Mucosa of descending colon (tissue), 3 donors: ENCODE results near the gene COX6A1. TPM values are rescaled to one million over a fixed set of nuclear protein-coding genes. Genes with fewer than 3 reads are reported as not detected.

Source experiments
- ATAC-seq: fragments of 200-7000 bp; cut with Tn5 transposase; one replicate; pipeline ENCODE4 v1.9.1; 2020; ENCODE audit warnings: mild to moderate bottlenecking, moderate library complexity
- DNase-seq, 3 donors: peaks; one replicate each; pipeline ENCODE4 v3.0.0-alpha.2; 2020
- H3K36me3 ChIP-seq: fragments of 200-600 bp; one replicate; pipeline ENCODE4 v1.8.0; 2021; ENCODE audit warnings: low read depth, mild to moderate bottlenecking
- H3K4me1 ChIP-seq: fragments of 200-600 bp; one replicate; pipeline ENCODE4 v1.8.0; 2021; ENCODE audit warnings: low read depth, mild to moderate bottlenecking
- H3K4me3 ChIP-seq: fragments of 200-600 bp; one replicate; pipeline ENCODE4 v1.8.0; 2021; ENCODE audit warnings: mild to moderate bottlenecking
- H3K9me3 ChIP-seq: fragments of 200-600 bp; one replicate; pipeline ENCODE4 v1.8.0; 2021; ENCODE audit warnings: mild to moderate bottlenecking
- CTCF ChIP-seq: fragments of 200-600 bp; IDR thresholded peaks from one replicate; pipeline ENCODE4 v1.8.0; 2022; ENCODE audit warnings: antibody characterized with exemption, mild to moderate bottlenecking
- intact Hi-C, 2 donors: fragments of 100-400 bp; cut with DNase I in 1 of 2; cut with micrococcal nuclease in 1 of 2; formaldehyde crosslinking; loops; one replicate each; pipeline versions ENCODE4 v1.11.0 to v1.11.1; 2022; cut with DNase I, micrococcal nuclease
- total RNA-seq, 3 donors: library from RNA; stranded (reverse); fragmentation: NEBNext Ultra II Directional in 2 of 3; extraction: Animal tissue kit (Norgen Biotek cat#: 25700) in 2 of 3; gene quantifications; one replicate each; pipeline versions ENCODE4 v1.2.1 to v1.2.4, GENCODE V29; 2021 to 2023
- donor health status: DM: no; HTN: no; CAD: no; lungs with moderate emphysema.
- donor health status: DM: no; HTN: no; CAD: no.
- donor health status: DM: no; HTN: yes; CAD: no.

The COX6A1 gene
- total RNA-seq, 3 donors from 2014 or later: 509 to 899 (median 865) TPM

GRCh38 chr12:120469450-120470149, 31.7 kb downstream of the COX6A1 start, which contains the start of gene SRSF9:
TSS of gene SRSF9 (minus strand) at chr12:120469748. CDS start at chr12:120469609, 139 bp downstream.
- Histone ChIP-seq H3K36me3 (no peaks in the 10 kb centered on the region), H3K4me3 (peak within 1 kb of the TSS; percentile 85), H3K9me3 (no peaks in the 10 kb centered on the region), H3K4me1 (peaks cover 10% of the 10 kb centered on the region)
- DNase-seq (peak; percentile 95 to 97 (median 97)), ATAC-seq (peak; percentile 96)
- peak; percentile 96 for TF ChIP-seq CTCF
- intact Hi-C loops: no loop called here

DNA sequence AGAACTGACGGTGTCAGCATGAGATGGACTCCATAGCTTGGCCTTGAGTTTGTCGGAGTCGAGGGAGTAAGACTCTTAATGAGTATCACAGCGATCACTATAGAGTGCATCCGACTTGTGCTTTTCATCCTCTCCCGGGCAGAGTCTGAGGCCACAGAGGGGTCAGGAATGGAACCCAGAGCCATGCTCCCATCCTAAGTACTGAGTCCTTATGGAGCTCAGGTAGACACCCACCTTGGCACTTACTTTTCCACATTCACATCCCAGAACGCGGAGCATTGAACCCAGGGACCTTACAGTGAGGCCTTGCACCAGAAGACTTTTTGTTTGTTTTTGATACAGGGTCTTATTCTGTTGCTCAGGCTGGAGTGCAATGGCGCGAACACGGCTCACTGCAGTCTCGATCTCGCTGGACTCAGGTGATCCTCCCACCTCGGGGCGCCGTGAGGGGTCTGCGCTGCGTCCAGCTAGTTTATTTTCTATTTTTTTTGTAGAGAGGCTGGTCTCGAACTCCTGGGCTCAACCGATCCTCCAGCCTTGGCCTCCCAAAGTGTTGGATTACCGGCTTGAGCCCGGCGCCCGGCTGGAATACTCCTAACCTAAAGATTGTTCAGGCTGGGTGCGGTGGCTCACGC, 32.4 kb downstream of the COX6A1 start:
- Histone ChIP-seq H3K9me3 (no peaks in the 10 kb centered on the region), H3K4me1 (peaks cover 10% of the 10 kb centered on the region), H3K4me3 (peak overlapping the region; percentile 85), H3K36me3 (no peaks in the 10 kb centered on the region)
- peak; percentile 26 for ATAC-seq
- intact Hi-C loops: no loop called here
- peak in 1 of 3 donors; percentile 39 for DNase-seq
- no peak for TF ChIP-seq CTCF

- intact Hi-C loops: no loop called here
- no peak for ATAC-seq
Observed at GRCh38 chr12:120472521-120472920, 34.6 kb downstream of the COX6A1 start.

DNA sequence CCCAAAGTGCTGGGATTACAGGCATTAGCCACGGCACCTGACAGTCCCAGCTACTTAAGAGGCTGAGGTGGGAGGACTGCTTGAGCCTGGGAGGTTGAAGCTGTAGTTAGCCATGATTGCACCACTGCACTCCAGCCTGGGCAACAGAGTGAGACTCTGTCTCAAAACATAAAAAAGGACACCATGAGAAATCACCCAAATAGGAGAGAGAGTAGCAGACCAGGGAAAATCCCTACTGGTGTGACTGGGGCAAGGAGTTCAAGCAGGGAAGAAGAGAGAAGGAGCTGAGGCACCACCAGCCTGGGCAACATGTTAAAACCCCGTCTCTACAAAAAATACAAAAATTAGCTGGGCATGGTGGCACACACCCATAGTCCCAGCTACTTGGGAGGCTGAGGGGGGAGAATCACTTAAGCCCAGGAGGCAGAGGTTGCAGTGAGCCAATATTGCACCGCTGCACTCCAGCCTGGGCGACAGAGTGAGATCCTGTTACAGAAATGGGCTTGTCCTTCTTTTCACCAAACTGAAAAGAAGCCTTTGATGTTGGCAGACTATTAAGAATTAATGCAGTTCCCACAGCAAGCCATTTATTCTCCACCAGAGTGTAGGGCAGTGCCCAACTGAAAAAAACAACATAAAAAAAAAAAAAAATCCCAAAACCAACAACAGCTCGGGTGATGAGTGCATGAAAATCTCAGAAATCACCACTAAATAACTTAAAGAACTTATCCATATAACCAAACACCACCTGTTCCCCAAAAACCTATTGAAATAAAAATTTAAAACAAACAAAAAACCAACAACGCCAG, 36.1 kb downstream of the COX6A1 start:
- no peaks in the 10 kb centered on the region for H3K36me3 ChIP-seq
- no peaks in the 10 kb centered on the region for H3K4me1 ChIP-seq
- no peak for DNase-seq
- intact Hi-C loops: no loop called here
- no peak for ATAC-seq
- no peak for TF ChIP-seq CTCF
- no peaks in the 10 kb centered on the region for H3K9me3 ChIP-seq
- H3K4me3 ChIP-seq: no peak overlapping the region

More at GRCh38 chr12:120472521-120472920, 34.6 kb downstream of the COX6A1 start:
- Histone ChIP-seq H3K9me3 (no peaks in the 10 kb centered on the region), H3K4me3 (no peak overlapping the region), H3K36me3 (no peaks in the 10 kb centered on the region), H3K4me1 (peaks cover 3% of the 10 kb centered on the region)
- DNase-seq: no peak
- TF ChIP-seq CTCF: no peak

DNA sequence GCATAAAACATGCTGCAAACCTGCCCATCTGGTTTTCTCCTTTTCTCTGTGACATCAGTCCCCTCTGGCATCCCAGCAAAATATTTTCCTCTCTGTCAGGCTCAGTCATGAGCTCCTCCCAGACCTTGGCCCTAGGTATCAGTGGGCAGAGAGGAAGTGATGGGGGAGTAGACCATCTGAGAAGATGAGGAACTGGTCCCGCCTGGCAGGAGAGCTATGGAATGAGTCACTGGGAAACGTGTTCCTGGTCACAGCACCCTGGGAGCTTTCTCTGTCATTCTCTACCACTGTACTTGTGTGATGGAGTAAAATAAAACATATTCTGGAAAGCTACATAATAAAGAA, 36.7 kb downstream of the COX6A1 start:
- ATAC-seq (peak; percentile 70), DNase-seq (no peak)
- no peaks in the 10 kb centered on the region for H3K36me3 ChIP-seq
- H3K9me3 ChIP-seq: no peaks in the 10 kb centered on the region
- H3K4me3 ChIP-seq: no peak overlapping the region
- intact Hi-C loops: no loop called here
- TF ChIP-seq CTCF: no peak
- H3K4me1 ChIP-seq: no peaks in the 10 kb centered on the region
